ENCODE data around the gene ATP5ME. TPM values are rescaled to one million over a fixed set of nuclear protein-coding genes. Genes with fewer than 3 reads are reported as not detected.

The ATP5ME gene
- polyA plus RNA-seq, 1 experiment, result 330 TPM

GRCh38 chr4:667545-667925 lies 6.5 kb downstream of the ATP5ME start:
- no peaks in the 10 kb centered on the region for H3K27me3 ChIP-seq (ENCODE audit: control insufficient read depth, insufficient read depth, low read length)
- ChIA-PET CTCF (no interaction called here), POLR2A (no interaction called here)
- DNase-seq (ENCODE audit: low read depth), result no peak
- no peak overlapping the region for H3K4me3 ChIP-seq (ENCODE audit: low read depth, low read length)
- no peak for TF ChIP-seq CTCF (IDR thresholded peaks at IDR 0.05; ENCODE audit: insufficient read depth, low read depth, low read length)
- H3K36me3 ChIP-seq (ENCODE audit: control insufficient read depth, insufficient read depth, low read length), result peaks cover 12% of the 10 kb centered on the region

- no peak for DNase-seq (ENCODE audit: low read depth)
- Histone ChIP-seq H3K4me3 (ENCODE audit: low read depth, low read length) (no peak overlapping the region), H3K27me3 (ENCODE audit: control insufficient read depth, insufficient read depth, low read length) (no peaks in the 10 kb centered on the region), H3K36me3 (ENCODE audit: control insufficient read depth, insufficient read depth, low read length) (peaks cover 8% of the 10 kb centered on the region)
- no peak for TF ChIP-seq CTCF (IDR thresholded peaks at IDR 0.05; ENCODE audit: insufficient read depth, low read depth, low read length)
- ChIA-PET POLR2A (no interaction called here), CTCF (no interaction called here)
These were observed 7.1 kb downstream of the ATP5ME start for GRCh38 chr4:666822-667544.

- TF ChIP-seq CTCF (IDR thresholded peaks at IDR 0.05; ENCODE audit: insufficient read depth, low read depth, low read length), result no peak
- Histone ChIP-seq H3K27me3 (ENCODE audit: control insufficient read depth, insufficient read depth, low read length) (no peaks in the 10 kb centered on the region), H3K36me3 (ENCODE audit: control insufficient read depth, insufficient read depth, low read length) (peaks cover 3% of the 10 kb centered on the region; the same call in 1 of the 2 replicates), H3K4me3 (ENCODE audit: low read depth, low read length) (no peak overlapping the region)
- ChIA-PET CTCF (interaction anchor here (3.0 kb wide), 1 partner anchor 7 kb away, joined by 9 read pairs; the partner anchor contains the start of genes ATP5ME and MYL5), POLR2A (no interaction called here)
- DNase-seq (ENCODE audit: low read depth), result no peak
These were observed 7.7 kb downstream of the ATP5ME start for GRCh38 chr4:666436-666810.

- POLR2A ChIA-PET, result no interaction called here
- H3K27me3 ChIP-seq (ENCODE audit: control insufficient read depth, insufficient read depth, low read length), result no peaks in the 10 kb centered on the region
- CTCF ChIA-PET, result interaction anchor here (3.0 kb wide), 1 partner anchor 7 kb away, joined by 9 read pairs; the partner anchor contains the start of genes ATP5ME and MYL5
These were observed 8.2 kb downstream of the ATP5ME start for GRCh38 chr4:665751-666435.

More at GRCh38 chr4:665751-666435, 8.2 kb downstream of the ATP5ME start:
- TF ChIP-seq CTCF (IDR thresholded peaks at IDR 0.05; ENCODE audit: insufficient read depth, low read depth, low read length), result no peak
- Histone ChIP-seq H3K4me3 (ENCODE audit: low read depth, low read length) (no peak overlapping the region), H3K36me3 (ENCODE audit: control insufficient read depth, insufficient read depth, low read length) (peaks cover under 1% of the 10 kb centered on the region; the same call in 1 of the 2 replicates)
- no peak for DNase-seq (ENCODE audit: low read depth)
